H54 (cell line): ENCODE measurements around the gene C14orf180.

ENCODE experiments used
- DNase-seq: peaks from one replicate; pipeline ENCODE4 v3.0.0; 2011; ENCODE audit warnings: low spot score, mixed read lengths; ENCODE audit not compliant: insufficient read length
- FAIRE-seq: peaks from 3 replicates; lab custom pipeline; 2011; peaks lifted over from hg19 to GRCh38; lab: Jason Lieb, UNC
- POLR2A ChIP-seq: IDR thresholded peaks from 2 replicates; pipeline ENCODE4 v1.6.1; 2011; ENCODE audit warnings: low read depth, mild to moderate bottlenecking, low read length

C14orf180 gene

GRCh38 chr14:104554088-104554607, 25.4 kb upstream of the C14orf180 start:
- no peak for FAIRE-seq
- TF ChIP-seq POLR2A: no peak
- DNase-seq: no peak

GRCh38 chr14:104554608-104555429, 24.7 kb upstream of the C14orf180 start:
- DNase-seq (no peak), FAIRE-seq (no peak)
- TF ChIP-seq POLR2A: no peak

- DNase-seq: no peak
- FAIRE-seq: no peak
- TF ChIP-seq POLR2A: no peak
Measured at GRCh38 chr14:104555430-104556255, 23.9 kb upstream of the C14orf180 start.

- TF ChIP-seq POLR2A: no peak
- FAIRE-seq: no peak
- DNase-seq: no peak
Measured at GRCh38 chr14:104556256-104557021, 23.1 kb upstream of the C14orf180 start.

- FAIRE-seq (no peak), DNase-seq (no peak)
- no peak for TF ChIP-seq POLR2A
Measured at GRCh38 chr14:104557086-104557485, 22.5 kb upstream of the C14orf180 start.

GRCh38 chr14:104557766-104558165, 21.8 kb upstream of the C14orf180 start:
- no peak for TF ChIP-seq POLR2A

GRCh38 chr14:104558231-104559027, 21.1 kb upstream of the C14orf180 start:
- no peak for TF ChIP-seq POLR2A
- no peak for FAIRE-seq
- no peak for DNase-seq

More at GRCh38 chr14:104557766-104558165, 21.8 kb upstream of the C14orf180 start:
- DNase-seq (no peak), FAIRE-seq (no peak)

GRCh38 chr14:104559028-104559803, 20.3 kb upstream of the C14orf180 start:
- TF ChIP-seq POLR2A: no peak
- FAIRE-seq (no peak), DNase-seq (no peak)

GRCh38 chr14:104559804-104560585, 19.6 kb upstream of the C14orf180 start:
- FAIRE-seq: no peak
- no peak for TF ChIP-seq POLR2A
- DNase-seq: no peak

GRCh38 chr14:104560586-104560945, 19.0 kb upstream of the C14orf180 start:
- FAIRE-seq: no peak
- TF ChIP-seq POLR2A: no peak

GRCh38 chr14:104561124-104561557, 18.4 kb upstream of the C14orf180 start:
- DNase-seq (no peak), FAIRE-seq (no peak)
- no peak for TF ChIP-seq POLR2A

More at GRCh38 chr14:104560586-104560945, 19.0 kb upstream of the C14orf180 start:
- DNase-seq: no peak
